ENCODE measurements around the gene IFNW1.
"Not testable (repeated sequence)": the region's sequence is repeated elsewhere in the genome, so short reads cannot be mapped to it uniquely, and the experiment has no call there.

The IFNW1 gene

GRCh38 chr9:21141427-21141882 is at the start of gene IFNW1:
IFNW1 (minus strand) TSS chr9:21141832; CDS start chr9:21141570, 262 bp downstream.
- Histone ChIP-seq H3K4me3 (ENCODE audit: low read length) (no peak within 1 kb of the TSS), H3K27me3 (ENCODE audit: control insufficient read depth, insufficient read depth, low read length) (no peaks in the 10 kb centered on the region), H3K4me1 (ENCODE audit: control insufficient read depth, low read depth, low read length) (no peaks in the 10 kb centered on the region), H3K9me3 (ENCODE audit: control insufficient read depth, low read depth, low read length) (no peaks in the 10 kb centered on the region), H3K9ac (ENCODE audit: low read length) (no peak within 1 kb of the TSS), H3K36me3 (ENCODE audit: control insufficient read depth, low read depth, low read length) (no peaks in the 10 kb centered on the region), H3K27ac (ENCODE audit: low read length) (no peak within 1 kb of the TSS)

- not testable (repeated sequence) for H3K9ac ChIP-seq (ENCODE audit: low read length); H3K27me3 ChIP-seq (ENCODE audit: control insufficient read depth, insufficient read depth, low read length); H3K36me3 ChIP-seq (ENCODE audit: control insufficient read depth, low read depth, low read length); H3K4me1 ChIP-seq (ENCODE audit: control insufficient read depth, low read depth, low read length); H3K4me3 ChIP-seq (ENCODE audit: low read length); H3K9me3 ChIP-seq (ENCODE audit: control insufficient read depth, low read depth, low read length); H3K27ac ChIP-seq (ENCODE audit: low read length)
Observed at GRCh38 chr9:21187487-21187886, 45.9 kb upstream of the IFNW1 start, which contains the start of gene IFNA4. IFNA4 (minus strand) TSS chr9:21187587; CDS start chr9:21187531, 56 bp downstream.

GRCh38 chr9:21182810-21183736 is 41.4 kb upstream of the IFNW1 start:
- not testable (repeated sequence) for H3K4me3 ChIP-seq (ENCODE audit: low read length); H3K4me1 ChIP-seq (ENCODE audit: control insufficient read depth, low read depth, low read length); H3K27me3 ChIP-seq (ENCODE audit: control insufficient read depth, insufficient read depth, low read length); H3K9ac ChIP-seq (ENCODE audit: low read length); H3K36me3 ChIP-seq (ENCODE audit: control insufficient read depth, low read depth, low read length); H3K9me3 ChIP-seq (ENCODE audit: control insufficient read depth, low read depth, low read length); H3K27ac ChIP-seq (ENCODE audit: low read length)

GRCh38 chr9:21174671-21175070 is 33.0 kb upstream of the IFNW1 start:
- no peaks in the 10 kb centered on the region for H3K27me3 ChIP-seq (ENCODE audit: control insufficient read depth, insufficient read depth, low read length)
- H3K36me3 ChIP-seq (ENCODE audit: control insufficient read depth, low read depth, low read length): no peaks in the 10 kb centered on the region
- H3K9me3 ChIP-seq (ENCODE audit: control insufficient read depth, low read depth, low read length): no peaks in the 10 kb centered on the region
- no peak overlapping the region for H3K4me3 ChIP-seq (ENCODE audit: low read length)
- no peak overlapping the region for H3K9ac ChIP-seq (ENCODE audit: low read length)
- H3K27ac ChIP-seq (ENCODE audit: low read length): no peak overlapping the region
- no peaks in the 10 kb centered on the region for H3K4me1 ChIP-seq (ENCODE audit: control insufficient read depth, low read depth, low read length)

DNA sequence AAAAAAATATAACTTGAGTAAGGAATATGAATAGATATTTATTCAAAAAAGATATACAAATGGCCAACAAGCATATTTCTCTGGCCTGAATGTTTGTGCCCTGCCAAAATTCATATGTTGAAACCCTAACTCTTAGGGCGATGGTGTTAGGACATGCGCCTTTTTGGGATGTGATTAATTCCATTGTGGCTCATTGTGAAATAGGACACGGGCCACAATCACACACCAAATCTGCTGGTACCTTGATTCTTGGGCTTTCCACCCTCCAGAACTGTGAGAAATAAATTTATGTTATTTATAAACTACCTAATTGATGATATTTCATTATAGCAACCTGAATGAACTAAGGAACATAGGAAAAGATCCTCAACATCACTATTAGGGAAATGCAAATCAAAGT is 30.5 kb upstream of the IFNW1 start:
- Histone ChIP-seq H3K27me3 (ENCODE audit: control insufficient read depth, insufficient read depth, low read length) (no peaks in the 10 kb centered on the region), H3K9me3 (ENCODE audit: control insufficient read depth, low read depth, low read length) (no peaks in the 10 kb centered on the region), H3K4me3 (ENCODE audit: low read length) (no peak overlapping the region), H3K27ac (ENCODE audit: low read length) (no peak overlapping the region), H3K9ac (ENCODE audit: low read length) (no peak overlapping the region), H3K4me1 (ENCODE audit: control insufficient read depth, low read depth, low read length) (no peaks in the 10 kb centered on the region), H3K36me3 (ENCODE audit: control insufficient read depth, low read depth, low read length) (no peaks in the 10 kb centered on the region)

GRCh38 chr9:21171351-21171750 is 29.7 kb upstream of the IFNW1 start:
- H3K4me1 ChIP-seq (ENCODE audit: control insufficient read depth, low read depth, low read length): no peaks in the 10 kb centered on the region
- no peak overlapping the region for H3K9ac ChIP-seq (ENCODE audit: low read length)
- H3K4me3 ChIP-seq (ENCODE audit: low read length): no peak overlapping the region
- no peaks in the 10 kb centered on the region for H3K9me3 ChIP-seq (ENCODE audit: control insufficient read depth, low read depth, low read length)
- H3K27me3 ChIP-seq (ENCODE audit: control insufficient read depth, insufficient read depth, low read length): no peaks in the 10 kb centered on the region
- H3K36me3 ChIP-seq (ENCODE audit: control insufficient read depth, low read depth, low read length): no peaks in the 10 kb centered on the region
- no peak overlapping the region for H3K27ac ChIP-seq (ENCODE audit: low read length)

- H3K4me1 ChIP-seq (ENCODE audit: control insufficient read depth, low read depth, low read length); H3K9me3 ChIP-seq (ENCODE audit: control insufficient read depth, low read depth, low read length); H3K27me3 ChIP-seq (ENCODE audit: control insufficient read depth, insufficient read depth, low read length); H3K27ac ChIP-seq (ENCODE audit: low read length); H3K4me3 ChIP-seq (ENCODE audit: low read length); H3K36me3 ChIP-seq (ENCODE audit: control insufficient read depth, low read depth, low read length); H3K9ac ChIP-seq (ENCODE audit: low read length): not testable (repeated sequence)
Observed at GRCh38 chr9:21166560-21166959, 24.9 kb upstream of the IFNW1 start, which contains the start of gene IFNA21. IFNA21 (minus strand) TSS chr9:21166660; CDS start chr9:21166612, 48 bp downstream.

- H3K9me3 ChIP-seq (ENCODE audit: control insufficient read depth, low read depth, low read length): no peaks in the 10 kb centered on the region
- no peaks in the 10 kb centered on the region for H3K27me3 ChIP-seq (ENCODE audit: control insufficient read depth, insufficient read depth, low read length)
- no peak overlapping the region for H3K27ac ChIP-seq (ENCODE audit: low read length)
- no peaks in the 10 kb centered on the region for H3K36me3 ChIP-seq (ENCODE audit: control insufficient read depth, low read depth, low read length)
- no peaks in the 10 kb centered on the region for H3K4me1 ChIP-seq (ENCODE audit: control insufficient read depth, low read depth, low read length)
- H3K4me3 ChIP-seq (ENCODE audit: low read length): no peak overlapping the region
- no peak overlapping the region for H3K9ac ChIP-seq (ENCODE audit: low read length)
Observed at GRCh38 chr9:21165516-21165915, 23.9 kb upstream of the IFNW1 start.

DNA sequence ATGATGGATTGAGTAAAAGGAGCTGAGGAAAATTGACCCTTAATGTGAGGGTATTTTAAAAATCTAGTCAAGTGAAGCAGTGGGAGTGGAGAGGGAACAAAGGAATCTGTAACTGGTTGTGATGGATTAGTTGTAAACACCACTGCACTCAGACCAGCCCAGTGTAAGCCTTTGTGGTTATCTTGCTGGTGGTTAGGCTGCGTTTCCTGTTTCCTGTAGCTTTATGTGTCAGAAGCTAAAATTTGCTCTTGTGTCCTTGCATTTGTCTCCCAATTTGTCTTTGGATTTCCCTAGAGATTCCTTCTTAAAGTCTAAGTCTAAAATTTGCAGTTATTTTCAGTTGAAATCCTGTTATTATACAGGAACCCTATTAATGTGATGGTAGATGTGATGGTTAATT is 18.5 kb upstream of the IFNW1 start:
- no peak overlapping the region for H3K27ac ChIP-seq (ENCODE audit: low read length)
- H3K4me3 ChIP-seq (ENCODE audit: low read length): no peak overlapping the region
- no peaks in the 10 kb centered on the region for H3K36me3 ChIP-seq (ENCODE audit: control insufficient read depth, low read depth, low read length)
- H3K4me1 ChIP-seq (ENCODE audit: control insufficient read depth, low read depth, low read length): no peaks in the 10 kb centered on the region
- no peaks in the 10 kb centered on the region for H3K9me3 ChIP-seq (ENCODE audit: control insufficient read depth, low read depth, low read length)
- H3K9ac ChIP-seq (ENCODE audit: low read length): no peak overlapping the region
- no peaks in the 10 kb centered on the region for H3K27me3 ChIP-seq (ENCODE audit: control insufficient read depth, insufficient read depth, low read length)

DNA sequence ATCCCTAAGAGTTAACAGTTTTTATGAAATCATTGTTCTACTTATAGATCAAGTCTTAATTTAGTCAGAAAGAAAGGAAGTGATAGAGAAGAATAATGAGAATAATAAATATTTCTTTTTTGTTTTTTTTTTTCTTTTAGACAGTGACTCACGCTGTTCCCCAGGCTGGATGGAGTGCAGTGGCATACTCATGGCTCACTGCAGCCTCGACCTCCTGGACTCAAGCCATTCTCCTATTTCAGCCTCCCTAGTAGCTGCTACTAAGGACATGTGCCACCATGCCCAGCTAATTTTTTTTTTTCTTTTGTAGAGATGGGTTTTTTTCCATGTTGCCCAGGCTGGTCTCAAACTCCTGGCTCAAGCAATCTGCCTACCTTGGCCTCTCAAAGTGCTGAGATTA is 13.9 kb upstream of the IFNW1 start:
- Histone ChIP-seq H3K27me3 (ENCODE audit: control insufficient read depth, insufficient read depth, low read length) (no peaks in the 10 kb centered on the region), H3K27ac (ENCODE audit: low read length) (no peak overlapping the region), H3K9ac (ENCODE audit: low read length) (no peak overlapping the region), H3K36me3 (ENCODE audit: control insufficient read depth, low read depth, low read length) (no peaks in the 10 kb centered on the region), H3K4me1 (ENCODE audit: control insufficient read depth, low read depth, low read length) (no peaks in the 10 kb centered on the region), H3K4me3 (ENCODE audit: low read length) (no peak overlapping the region), H3K9me3 (ENCODE audit: control insufficient read depth, low read depth, low read length) (no peaks in the 10 kb centered on the region)

GRCh38 chr9:21154018-21154608 is 12.5 kb upstream of the IFNW1 start:
- no peaks in the 10 kb centered on the region for H3K4me1 ChIP-seq (ENCODE audit: control insufficient read depth, low read depth, low read length)
- H3K4me3 ChIP-seq (ENCODE audit: low read length): no peak overlapping the region
- no peaks in the 10 kb centered on the region for H3K9me3 ChIP-seq (ENCODE audit: control insufficient read depth, low read depth, low read length)
- H3K36me3 ChIP-seq (ENCODE audit: control insufficient read depth, low read depth, low read length): no peaks in the 10 kb centered on the region
- H3K9ac ChIP-seq (ENCODE audit: low read length): no peak overlapping the region
- H3K27ac ChIP-seq (ENCODE audit: low read length): no peak overlapping the region
- no peaks in the 10 kb centered on the region for H3K27me3 ChIP-seq (ENCODE audit: control insufficient read depth, insufficient read depth, low read length)
